ENCODE data around the gene ANKRD23.

ANKRD23 gene

GRCh38 chr2:96853321-96853720, 9.5 kb upstream of the ANKRD23 start:
- no peak for DNase-seq (ENCODE audit: low read depth)
- no peak overlapping the region for H3K4me3 ChIP-seq (ENCODE audit: low read depth, low read length)
- TF ChIP-seq CTCF (IDR thresholded peaks at IDR 0.05; ENCODE audit: control insufficient read depth, extremely low read depth, insufficient read depth): no peak

- H3K4me3 ChIP-seq (ENCODE audit: low read depth, low read length): no peak overlapping the region
- no peak for DNase-seq (ENCODE audit: low read depth)
- no peak for TF ChIP-seq CTCF (IDR thresholded peaks at IDR 0.05; ENCODE audit: control insufficient read depth, extremely low read depth, insufficient read depth)
Measured at GRCh38 chr2:96852667-96853066, 8.8 kb upstream of the ANKRD23 start.

GRCh38 chr2:96848264-96848663, 4.4 kb upstream of the ANKRD23 start:
- DNase-seq (ENCODE audit: low read depth): no peak
- TF ChIP-seq CTCF (IDR thresholded peaks at IDR 0.05; ENCODE audit: control insufficient read depth, extremely low read depth, insufficient read depth): no peak
- H3K4me3 ChIP-seq (ENCODE audit: low read depth, low read length): no peak overlapping the region

- DNase-seq (ENCODE audit: low read depth): no peak
- H3K4me3 ChIP-seq (ENCODE audit: low read depth, low read length): no peak overlapping the region
- no peak for TF ChIP-seq CTCF (IDR thresholded peaks at IDR 0.05; ENCODE audit: control insufficient read depth, extremely low read depth, insufficient read depth)
Measured at GRCh38 chr2:96847586-96847985, 3.8 kb upstream of the ANKRD23 start.

- DNase-seq (ENCODE audit: low read depth): no peak
- no peak for TF ChIP-seq CTCF (IDR thresholded peaks at IDR 0.05; ENCODE audit: control insufficient read depth, extremely low read depth, insufficient read depth)
- H3K4me3 ChIP-seq (ENCODE audit: low read depth, low read length): no peak overlapping the region
Measured at GRCh38 chr2:96846825-96847224, 3.0 kb upstream of the ANKRD23 start.

- no peak for DNase-seq (ENCODE audit: low read depth)
- no peak for TF ChIP-seq CTCF (IDR thresholded peaks at IDR 0.05; ENCODE audit: control insufficient read depth, extremely low read depth, insufficient read depth)
- no peak overlapping the region for H3K4me3 ChIP-seq (ENCODE audit: low read depth, low read length)
Measured at GRCh38 chr2:96844405-96844808, 586 bp upstream of the ANKRD23 start.

GRCh38 chr2:96842600-96842999, 1.2 kb downstream of the ANKRD23 start:
- DNase-seq (ENCODE audit: low read depth): no peak
- no peak for TF ChIP-seq CTCF (IDR thresholded peaks at IDR 0.05; ENCODE audit: control insufficient read depth, extremely low read depth, insufficient read depth)
- H3K4me3 ChIP-seq (ENCODE audit: low read depth, low read length): no peak overlapping the region

All from LNCaP clone FGC (cell line).